HG02973 (cell line): Measurements from ENCODE around the gene APOL5.

Experiments
- ATAC-seq: cut with Tn5 transposase; IDR thresholded peaks from one replicate; pipeline ENCODE4 v1.9.1; 2021; ENCODE audit warnings: moderate library complexity; ENCODE audit not compliant: unreplicated experiment

The APOL5 gene

GRCh38 chr22:35739931-35740380 is 22.3 kb downstream of the APOL5 start:
- no peak for ATAC-seq

- ATAC-seq = no peak
Observed at GRCh38 chr22:35740616-35741015, 22.9 kb downstream of the APOL5 start.

- ATAC-seq = no peak
Observed at GRCh38 chr22:35742342-35743100, 24.8 kb downstream of the APOL5 start.

DNA sequence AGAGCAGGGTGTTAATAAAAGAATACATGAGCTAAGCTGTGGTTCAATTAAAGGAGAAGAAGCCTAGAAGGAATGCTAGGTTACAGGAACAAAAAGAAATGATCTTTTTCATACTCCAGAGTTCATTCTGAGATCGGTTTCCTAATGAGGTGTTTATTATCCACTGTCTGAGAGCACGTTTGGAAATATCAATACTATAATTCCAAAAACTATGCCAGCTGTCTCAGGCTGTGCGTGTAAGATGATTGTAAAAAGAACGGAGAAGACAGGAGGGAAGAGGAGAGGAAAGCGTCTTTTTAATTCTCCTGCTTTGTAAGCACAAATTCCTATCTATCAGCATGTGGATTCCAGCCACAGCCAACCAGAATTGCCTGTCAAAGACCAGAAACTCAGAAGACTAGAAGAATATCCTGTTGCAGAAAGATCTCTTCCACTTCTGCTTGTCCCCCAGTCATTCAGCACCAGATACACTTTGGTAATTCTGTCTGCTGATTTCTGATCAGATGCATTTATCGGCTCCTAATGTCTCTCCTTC is 25.7 kb downstream of the APOL5 start:
- ATAC-seq = no peak

- no peak for ATAC-seq
Observed at GRCh38 chr22:35746248-35746647, 28.6 kb downstream of the APOL5 start.

- ATAC-seq = no peak
Observed at GRCh38 chr22:35746946-35747703, 29.5 kb downstream of the APOL5 start.

DNA sequence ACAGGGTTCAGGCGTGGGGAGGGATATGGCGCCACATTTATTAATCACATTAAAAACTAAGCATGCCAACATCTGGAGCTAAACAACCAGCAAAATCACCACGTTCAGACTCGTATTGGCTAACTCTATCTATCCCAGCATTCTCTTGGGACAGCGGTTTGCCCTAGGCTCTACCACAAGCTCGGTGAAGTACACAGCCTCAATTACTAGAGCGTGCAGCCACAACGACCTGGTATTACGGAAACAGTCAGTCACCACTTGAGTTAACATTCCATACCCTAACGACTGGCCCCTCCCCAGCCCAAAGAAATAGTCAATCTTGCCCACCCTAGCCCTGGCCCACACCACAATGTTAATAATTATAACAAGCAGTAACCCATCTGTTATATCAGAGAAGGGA is 32.1 kb downstream of the APOL5 start:
- ATAC-seq = peak; percentile 53

DNA sequence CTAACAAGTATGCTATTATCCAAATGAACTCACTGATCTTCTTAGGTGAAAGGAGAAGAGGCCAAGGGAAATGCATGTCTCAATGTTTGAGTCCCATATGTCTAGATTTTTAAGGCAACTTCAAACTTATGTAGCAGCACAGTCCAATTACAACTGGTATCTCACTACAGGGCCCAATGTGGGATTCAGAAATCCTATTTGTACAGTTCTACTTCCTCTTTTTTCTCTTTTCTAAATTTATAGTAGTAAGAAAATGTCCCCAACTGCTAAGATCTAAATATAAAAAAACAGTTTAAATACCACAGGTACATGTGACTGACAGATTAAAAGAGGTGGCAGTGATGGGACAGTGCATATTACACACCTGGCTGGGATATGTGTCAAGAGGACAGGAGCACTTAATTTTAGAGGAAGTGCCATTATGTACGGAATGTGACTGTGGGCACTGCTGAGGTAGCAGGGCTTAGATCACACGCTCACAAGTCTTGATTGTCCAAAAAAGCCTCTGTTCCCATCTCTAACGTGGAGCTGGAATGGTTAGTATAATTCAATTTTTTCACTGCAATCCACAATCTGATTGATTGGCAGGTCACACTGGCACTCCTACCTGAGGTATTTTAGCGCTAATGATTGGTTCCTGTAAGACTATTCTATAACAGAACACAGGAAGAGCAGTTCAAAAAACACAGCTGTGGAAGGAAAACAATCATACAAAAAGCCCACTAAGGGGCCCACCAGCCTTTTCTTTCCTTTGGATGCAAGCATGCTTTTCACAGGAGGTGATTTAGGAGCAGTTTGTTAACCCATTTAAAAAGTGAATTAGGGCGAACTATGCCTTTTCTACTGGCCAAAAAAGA is 34.6 kb downstream of the APOL5 start:
- ATAC-seq = no peak

- no peak for ATAC-seq
Observed at GRCh38 chr22:35752863-35753189, 35.2 kb downstream of the APOL5 start.

GRCh38 chr22:35754761-35755160 is 37.1 kb downstream of the APOL5 start:
- no peak for ATAC-seq

DNA sequence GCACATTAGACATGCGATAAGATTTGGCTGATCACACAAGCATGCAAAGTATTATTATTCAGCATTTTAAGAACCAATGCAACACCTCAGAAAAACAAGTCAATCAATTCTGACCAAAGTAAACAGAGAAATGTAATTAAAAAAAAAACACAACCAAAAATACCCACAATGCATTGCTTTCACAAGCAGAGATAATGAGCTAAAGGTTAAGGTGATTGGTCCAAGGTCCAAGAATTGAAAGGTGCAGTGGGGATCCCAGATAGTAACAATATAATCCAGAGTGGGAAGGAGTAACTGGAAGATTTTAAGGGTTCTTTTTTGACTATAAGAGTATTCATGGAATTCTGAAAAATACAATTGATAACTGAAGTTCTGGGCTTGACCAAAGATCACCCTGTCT is 39.0 kb downstream of the APOL5 start:
- no peak for ATAC-seq

DNA sequence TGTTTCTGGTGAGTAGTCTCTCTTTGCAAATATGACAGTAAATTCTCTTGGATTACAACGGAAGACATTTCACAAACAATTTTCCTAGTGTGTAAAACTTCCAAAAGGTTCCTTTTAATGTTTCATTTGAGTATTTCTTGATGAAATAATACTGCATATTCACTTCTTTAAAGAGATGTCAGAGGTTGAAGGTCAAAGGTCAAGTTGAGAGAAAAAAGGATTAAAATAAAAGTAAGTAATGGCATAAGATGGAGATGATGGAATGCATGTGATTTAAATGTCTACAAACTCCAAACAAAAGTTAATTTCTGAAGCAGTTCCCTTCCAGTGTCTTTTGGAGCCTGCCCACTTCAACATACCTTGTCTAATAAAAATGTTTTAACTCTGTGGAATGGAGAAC is 40.7 kb downstream of the APOL5 start:
- ATAC-seq = no peak

DNA sequence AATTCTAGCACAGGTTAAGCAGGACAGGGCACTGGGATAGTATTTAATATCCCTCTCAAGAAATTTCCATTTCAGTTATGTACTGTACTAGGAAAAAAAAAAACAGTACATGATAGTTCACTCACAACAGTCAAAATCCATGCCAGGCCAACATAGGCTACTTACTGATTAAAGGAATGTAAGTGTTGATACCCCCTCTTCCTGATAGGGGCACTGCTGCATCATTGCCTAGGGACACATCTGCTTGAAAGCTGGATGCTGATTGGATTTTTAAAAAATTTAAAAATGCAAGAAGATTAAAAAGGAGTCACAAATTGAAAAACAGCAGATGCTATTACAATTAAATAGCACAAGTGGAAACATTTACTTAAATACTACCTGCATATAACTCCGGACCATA is 43.4 kb downstream of the APOL5 start:
- no peak for ATAC-seq

DNA sequence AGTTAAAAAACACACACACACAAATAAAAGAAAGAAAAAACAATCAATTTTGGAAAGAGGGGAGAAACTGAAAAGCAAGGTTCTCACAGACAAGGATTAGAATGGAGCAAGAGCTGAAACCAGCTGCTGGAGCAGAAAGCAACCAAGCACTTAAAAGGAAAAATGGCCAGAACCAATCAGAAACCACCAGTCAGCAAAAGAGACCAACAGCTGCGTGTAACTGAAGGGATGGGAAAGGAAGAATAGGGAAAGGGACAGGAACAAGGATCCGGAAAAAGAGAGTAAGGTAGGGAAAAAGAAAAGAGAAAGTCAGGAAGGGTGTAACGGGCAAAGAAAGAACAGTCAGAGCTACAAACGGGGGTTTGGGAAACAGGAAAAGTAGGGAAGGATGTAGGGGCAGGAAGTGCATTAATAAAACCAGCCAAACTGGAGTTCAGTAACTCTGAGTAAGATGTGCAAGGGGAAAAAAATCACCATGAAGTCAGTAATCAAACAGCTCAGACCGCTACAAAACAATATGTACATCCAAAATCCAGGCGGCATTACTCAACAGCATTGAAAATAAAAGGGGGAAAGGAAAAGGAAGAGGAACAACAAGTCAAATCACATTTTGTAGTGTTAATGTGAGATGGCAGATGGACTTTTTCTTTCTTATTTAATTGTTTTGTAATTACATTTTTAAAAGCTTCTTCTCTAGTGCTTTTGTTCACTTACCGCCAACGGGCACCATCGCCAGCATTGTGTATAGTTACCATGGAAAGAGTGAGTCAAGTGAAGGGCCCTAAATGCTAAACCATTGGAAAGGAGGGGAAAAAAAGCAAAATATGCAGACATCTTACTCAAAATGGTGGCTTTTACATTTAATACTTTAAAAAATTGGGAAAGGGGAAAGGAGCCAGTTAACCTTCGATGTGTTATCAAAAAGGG is 49.2 kb downstream of the APOL5 start:
- ATAC-seq = no peak

DNA sequence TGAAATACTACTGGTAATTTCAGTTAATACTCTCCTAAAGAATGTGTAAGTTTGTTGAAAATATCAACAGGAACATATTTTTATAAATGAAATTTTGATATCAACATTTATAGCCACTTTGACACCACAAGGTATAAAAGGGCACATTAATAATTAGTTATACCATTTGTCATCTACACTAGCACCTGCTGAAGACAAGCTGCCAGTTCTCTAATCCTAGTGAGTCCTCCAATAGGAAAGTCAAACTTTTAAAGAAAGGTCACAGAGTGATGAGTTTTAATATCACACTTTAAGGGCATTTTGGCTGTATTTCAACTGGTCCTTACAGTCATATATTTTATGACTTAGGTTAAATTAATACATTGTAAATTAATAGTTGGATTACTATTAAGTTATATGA is 52.3 kb downstream of the APOL5 start:
- ATAC-seq = no peak

DNA sequence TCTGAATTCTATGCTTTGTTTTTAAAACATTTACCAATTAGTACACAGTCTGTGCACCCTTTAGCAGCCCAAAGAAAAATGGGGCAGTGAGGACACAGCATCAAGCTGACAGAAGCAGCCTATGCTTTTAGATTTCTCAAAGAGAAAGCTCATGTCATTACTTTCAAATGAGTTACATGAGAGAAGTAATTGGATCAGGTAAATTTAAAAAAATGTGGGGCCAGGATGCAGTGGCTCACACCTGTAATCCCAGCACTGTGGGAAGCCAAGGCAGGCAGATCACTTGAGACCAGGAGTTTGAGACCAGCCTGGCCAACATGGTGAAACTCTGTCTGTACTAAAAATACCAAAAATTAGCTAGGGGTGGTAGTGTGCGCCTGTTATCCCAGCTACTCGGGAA is 57.7 kb downstream of the APOL5 start:
- ATAC-seq = no peak

DNA sequence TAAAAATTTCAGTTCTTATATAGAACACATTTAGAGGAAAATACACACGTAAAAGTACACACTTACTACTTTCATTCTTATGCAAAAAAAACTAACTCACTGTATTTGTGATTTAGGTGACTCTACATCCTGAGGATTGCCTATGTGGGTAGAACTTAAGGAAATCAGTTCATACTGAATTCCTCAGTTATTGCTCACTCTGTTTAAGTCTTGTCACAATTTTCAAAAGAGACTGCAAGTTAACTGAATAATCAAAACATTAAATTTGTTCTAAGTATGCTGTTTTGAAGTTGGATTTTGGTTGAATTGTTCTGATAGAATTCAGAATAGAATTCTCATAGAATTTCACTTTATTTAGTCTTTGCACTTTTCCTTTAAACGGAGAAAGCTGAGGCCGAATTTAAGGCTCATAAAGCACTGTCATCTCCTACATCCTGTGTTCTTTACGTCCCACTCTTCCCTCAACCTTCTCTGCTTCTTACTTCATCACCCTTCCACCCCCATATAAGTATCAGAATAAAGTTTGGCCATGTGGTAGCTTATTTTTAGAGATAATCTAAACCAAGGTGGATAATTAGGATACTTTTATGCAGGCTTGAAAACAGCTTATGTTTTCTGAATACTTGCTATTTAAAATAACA is 59.8 kb downstream of the APOL5 start:
- no peak for ATAC-seq
